ENCODE measurements around the gene SCN8A.

DNA sequence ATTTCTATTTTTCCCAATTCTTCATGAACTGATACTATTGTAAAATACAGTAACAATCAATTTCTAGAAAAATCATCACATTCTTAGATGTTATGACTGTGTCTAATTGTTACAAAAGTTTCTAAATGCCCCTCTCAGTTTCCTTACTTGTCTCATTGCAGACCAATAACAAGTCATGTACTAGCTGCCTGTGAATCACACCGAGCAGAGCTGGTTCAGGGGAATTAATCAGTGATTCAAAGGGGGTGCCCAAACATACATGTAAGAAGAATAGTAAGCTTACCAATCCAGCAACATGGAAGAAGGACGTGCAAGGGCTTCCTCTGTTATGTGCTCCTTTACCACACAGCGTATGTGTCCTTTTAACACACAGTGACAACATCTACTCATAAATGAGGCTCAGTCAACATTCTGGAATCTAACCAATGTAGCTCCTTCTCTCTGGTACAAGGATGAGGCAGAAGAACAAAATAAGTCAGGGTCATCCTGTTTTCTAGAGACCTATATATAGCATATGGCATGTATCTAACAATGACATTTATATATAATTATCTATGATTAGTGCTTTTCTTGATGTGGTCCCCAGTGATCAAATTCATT lies 126.4 kb downstream of the SCN8A start:
- TF ChIP-seq, protein P1, sequence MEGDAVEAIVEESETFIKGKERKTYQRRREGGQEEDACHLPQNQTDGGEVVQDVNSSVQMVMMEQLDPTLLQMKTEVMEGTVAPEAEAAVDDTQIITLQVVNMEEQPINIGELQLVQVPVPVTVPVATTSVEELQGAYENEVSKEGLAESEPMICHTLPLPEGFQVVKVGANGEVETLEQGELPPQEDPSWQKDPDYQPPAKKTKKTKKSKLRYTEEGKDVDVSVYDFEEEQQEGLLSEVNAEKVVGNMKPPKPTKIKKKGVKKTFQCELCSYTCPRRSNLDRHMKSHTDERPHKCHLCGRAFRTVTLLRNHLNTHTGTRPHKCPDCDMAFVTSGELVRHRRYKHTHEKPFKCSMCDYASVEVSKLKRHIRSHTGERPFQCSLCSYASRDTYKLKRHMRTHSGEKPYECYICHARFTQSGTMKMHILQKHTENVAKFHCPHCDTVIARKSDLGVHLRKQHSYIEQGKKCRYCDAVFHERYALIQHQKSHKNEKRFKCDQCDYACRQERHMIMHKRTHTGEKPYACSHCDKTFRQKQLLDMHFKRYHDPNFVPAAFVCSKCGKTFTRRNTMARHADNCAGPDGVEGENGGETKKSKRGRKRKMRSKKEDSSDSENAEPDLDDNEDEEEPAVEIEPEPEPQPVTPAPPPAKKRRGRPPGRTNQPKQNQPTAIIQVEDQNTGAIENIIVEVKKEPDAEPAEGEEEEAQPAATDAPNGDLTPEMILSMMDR (conservative IDR thresholded peaks at IDR 0.05; ENCODE audit: low read depth, low read length) = no peak
- no peak for TF ChIP-seq EZH2 (IDR thresholded peaks at IDR 0.05; ENCODE audit: borderline replicate concordance, low read depth, low read length, poor library complexity, severe bottlenecking)

All from A673 (cell line).